Activated CD8-positive, alpha-beta memory T cell treated with anti-CD3 and anti-CD28 coated beads, Interleukin-2, amount 50 U/mL, for 24 hours (primary cell): Measurements from ENCODE around the gene ITPR2.

Experiments
- DNase-seq: peaks from one replicate; pipeline ENCODE4 v3.0.0-alpha.2; 2020; ENCODE audit errors: extremely low read depth

Gene ITPR2

GRCh38 chr12:26396402-26396801 lies 436.6 kb downstream of the ITPR2 start:
- DNase-seq, result no peak

DNA sequence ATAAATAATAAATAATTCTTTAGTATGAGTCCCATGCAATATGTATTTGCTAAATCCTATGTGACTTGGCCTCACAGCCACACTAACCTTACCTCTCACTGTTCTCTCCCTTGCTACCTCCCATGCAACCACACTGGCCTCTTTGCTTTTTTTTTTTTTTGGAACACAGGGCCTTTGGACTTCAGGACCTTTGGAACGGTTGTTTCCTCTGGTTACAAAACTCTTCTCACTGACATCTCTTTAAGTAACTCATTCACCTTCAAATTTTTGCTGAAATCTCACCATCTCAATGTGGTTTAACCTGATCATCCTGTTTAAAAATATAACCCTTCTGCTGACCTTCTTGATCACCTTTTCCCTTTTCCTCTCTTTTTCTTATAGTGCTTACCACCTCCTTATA lies 443.7 kb downstream of the ITPR2 start:
- DNase-seq, result no peak

DNA sequence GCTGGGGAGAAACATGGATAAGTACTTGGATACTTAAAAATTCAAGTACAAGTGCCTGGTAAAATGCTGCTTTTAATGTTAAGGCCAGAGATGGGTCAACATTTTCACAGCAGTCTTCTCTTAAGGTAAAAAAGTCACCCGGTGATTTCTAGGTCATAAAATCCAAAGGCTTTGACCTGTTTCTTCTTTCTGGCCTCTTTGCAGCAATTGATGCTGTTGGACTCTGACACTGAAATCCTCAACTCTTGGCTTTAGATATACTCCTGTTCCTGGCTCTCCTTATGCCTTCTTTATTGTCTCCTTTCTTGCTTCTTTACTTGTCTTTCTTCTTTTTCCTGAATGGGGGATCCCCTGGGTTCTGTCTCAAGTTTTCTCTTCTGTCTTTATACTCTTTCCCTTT lies 448.5 kb downstream of the ITPR2 start:
- DNase-seq, result no peak

DNA sequence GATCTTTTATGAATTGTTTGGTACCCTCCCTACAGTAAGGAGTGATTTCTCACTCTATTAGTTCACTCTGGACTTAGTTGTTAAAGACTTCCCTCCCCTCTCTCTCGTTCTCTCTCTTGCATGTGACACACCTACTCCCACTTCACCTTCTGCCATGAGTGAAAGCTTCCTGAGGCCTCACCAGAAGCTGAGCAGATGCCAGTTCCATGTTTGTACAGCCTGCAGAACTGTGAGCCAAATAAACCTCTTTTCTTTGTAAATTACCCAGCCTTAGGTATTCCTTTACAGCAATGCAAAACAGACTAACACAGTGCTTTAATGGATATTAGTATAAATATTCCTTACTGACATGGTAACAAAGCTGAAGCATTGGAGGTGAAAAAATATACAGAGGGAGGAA lies 450.0 kb downstream of the ITPR2 start:
- DNase-seq, result no peak

DNA sequence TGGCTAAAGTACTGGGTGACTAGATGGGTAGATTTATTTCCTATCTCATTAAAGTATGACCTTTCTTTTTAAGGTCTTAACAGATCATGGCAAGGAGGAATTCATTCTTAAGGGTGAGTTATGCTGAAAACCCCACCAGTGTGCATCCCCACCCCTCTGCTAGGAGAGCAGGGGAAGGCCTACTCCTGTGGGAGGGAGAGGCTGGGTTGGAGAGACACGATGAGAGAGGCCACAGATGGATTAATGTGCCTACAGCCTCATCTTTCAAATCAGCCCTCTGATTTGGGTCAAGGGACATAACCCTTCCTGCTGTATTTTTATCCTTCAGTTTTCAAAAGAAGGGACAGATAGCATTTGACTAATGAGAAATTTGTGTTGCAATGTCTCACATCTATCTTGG lies 452.1 kb downstream of the ITPR2 start:
- DNase-seq, result no peak

GRCh38 chr12:26379777-26380467 lies 453.1 kb downstream of the ITPR2 start:
- no peak for DNase-seq

DNA sequence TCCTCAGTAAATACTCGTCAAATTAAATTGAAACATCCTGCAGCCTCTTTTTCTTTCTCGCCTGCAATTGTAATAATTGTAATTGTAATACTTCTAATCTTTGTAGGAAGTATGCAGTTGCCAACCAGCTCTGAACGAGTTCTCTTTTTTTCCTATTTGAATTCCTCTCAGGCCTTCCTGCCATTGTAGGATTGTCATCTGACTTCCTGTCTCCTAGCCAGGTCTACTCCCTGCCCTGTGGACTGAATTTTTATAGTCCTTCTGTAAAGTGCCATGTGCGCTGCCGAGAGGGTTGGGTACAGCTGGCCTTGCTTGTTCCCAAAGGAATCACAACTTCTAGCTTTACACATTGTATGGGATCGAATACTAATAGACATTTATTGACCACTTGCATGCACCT lies 454.3 kb downstream of the ITPR2 start:
- no peak for DNase-seq

GRCh38 chr12:26374934-26375680 lies 457.9 kb downstream of the ITPR2 start:
- no peak for DNase-seq

DNA sequence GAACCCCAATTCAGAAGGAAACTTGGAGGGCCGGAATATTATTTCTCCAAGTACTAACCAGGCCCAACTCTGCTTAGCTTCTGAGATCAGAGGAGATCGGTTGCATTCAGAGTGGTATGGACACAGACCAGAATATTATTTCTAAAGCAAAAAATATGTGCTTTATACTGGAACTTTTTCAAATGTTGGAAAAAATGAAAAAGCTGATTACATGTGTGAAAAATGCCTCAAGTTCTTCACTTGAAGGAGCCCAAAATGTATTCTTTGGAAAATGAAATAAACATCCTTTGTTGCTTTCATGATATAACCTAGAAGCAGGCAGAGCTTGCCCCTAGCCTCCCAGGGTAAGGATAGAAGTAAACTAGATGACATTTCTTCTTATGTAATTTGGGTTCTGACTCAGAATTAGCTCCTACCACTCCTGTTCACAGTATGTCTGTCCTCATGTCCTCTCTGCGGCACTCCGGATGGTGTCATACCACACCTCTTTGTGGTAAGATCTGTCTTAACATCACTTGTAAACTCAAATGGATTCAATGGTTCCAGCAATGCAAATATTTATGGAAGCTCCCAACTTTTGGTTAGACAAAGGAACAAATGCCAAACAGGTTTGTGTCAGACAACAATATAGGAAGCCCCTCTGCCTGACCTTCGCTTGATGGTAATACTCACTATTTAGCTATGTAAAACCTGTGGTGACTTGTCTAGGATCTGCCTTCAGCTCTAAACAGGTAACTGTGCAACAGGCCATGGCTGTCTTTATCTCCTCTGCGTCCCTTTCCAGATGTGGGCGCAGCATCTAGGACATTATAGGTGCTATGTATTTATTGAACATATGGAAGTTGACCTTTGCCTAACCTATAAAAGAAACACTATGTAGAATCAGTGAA lies 459.1 kb downstream of the ITPR2 start:
- DNase-seq, result no peak

DNA sequence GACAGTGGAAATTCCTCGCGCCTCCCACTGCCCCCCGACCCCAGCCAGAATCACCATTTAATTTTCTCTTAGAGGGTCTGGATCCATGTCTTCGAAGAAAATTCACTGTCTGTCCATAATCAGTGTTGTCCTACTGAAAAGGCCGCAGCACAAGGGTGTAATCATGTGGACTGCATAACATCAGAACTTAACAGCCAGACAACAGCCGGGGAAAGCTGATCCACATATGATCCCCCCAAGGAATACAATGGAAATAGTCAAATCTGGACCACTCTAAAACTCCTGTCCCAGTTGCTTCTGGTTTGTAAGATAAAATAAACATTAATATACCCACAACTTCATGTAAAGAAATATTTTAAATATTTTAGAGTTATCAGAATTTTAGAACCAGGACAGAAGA lies 460.1 kb downstream of the ITPR2 start:
- DNase-seq, result no peak

DNA sequence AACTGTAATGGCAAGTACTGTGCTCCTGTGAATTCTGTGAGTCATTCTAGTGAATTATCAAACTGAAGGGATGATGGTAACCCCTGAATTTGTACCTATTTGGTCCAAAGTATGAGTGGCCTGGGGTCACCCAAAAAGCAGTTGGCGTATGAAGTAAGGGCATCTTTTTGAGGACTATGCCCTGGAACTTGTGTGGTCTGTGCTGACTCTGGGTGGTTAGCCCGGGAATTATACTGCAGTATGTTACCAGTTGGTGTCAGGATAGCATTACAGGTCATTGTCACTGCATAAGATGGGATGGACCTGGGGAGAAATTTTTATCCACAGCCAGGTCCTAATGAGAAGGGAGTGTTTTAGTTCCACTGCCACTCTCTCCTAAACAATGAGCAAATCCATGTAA lies 462.9 kb downstream of the ITPR2 start:
- no peak for DNase-seq

GRCh38 chr12:26369588-26369987 lies 463.4 kb downstream of the ITPR2 start:
- DNase-seq, result no peak

DNA sequence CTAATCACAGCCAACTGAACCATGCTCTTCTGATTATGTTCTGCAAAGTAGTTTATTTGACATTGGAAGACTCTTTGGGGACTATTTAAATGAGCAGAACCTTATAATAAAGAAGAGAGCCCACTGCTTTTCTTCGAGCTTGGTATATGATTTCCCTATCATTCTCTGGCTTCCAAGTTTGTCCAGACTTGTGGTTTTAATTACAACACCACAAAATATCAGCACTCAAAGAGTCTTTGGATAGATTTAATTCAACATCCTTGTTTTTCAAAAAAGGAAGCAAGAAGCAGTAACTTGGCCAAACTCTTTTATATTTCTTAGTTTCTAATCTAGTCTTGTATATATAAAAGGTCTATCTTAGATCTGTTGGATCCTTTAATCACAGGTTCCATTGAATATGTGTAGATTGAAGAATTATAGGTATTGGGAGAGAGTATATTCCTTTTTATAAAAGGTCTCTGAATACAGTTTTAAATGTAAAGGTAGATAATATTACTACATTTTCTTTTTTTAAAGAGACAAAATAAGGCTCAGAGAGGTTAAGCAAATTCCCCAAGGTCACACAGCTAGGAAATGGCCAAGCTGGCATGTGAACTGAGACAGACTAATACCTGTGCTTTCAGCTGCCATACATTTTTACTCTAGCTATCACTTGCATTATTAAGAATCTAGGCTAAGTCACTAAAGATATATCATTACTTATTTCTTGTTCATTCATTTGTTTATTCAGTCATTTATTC lies 464.8 kb downstream of the ITPR2 start:
- DNase-seq, result no peak

DNA sequence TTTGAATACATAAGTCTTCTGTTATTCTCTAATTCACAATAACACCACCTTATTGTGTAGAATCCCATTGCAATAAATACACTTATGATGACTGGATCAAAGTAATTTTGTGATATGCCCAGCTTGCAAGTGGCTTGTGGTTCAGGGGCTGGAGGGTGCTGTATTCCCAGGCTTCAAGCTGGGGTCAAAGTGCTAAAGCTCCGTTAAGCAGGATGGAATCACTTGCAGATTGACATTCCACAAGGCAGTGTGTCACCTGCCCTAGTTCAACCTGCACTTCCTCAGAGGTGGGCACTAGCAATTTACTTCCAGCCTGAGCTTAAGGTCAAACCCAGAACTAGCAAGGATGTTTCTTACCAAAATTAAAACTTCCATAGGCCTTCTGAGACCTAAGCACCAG lies 471.0 kb downstream of the ITPR2 start:
- no peak for DNase-seq

GRCh38 chr12:26360062-26360461 lies 472.9 kb downstream of the ITPR2 start:
- no peak for DNase-seq

- no peak for DNase-seq
These were observed 473.4 kb downstream of the ITPR2 start for GRCh38 chr12:26359576-26359975.

- no peak for DNase-seq
These were observed 474.3 kb downstream of the ITPR2 start for GRCh38 chr12:26358651-26359050.

GRCh38 chr12:26347300-26347699 lies 485.7 kb downstream of the ITPR2 start:
- DNase-seq, result no peak

GRCh38 chr12:26346736-26347135 lies 486.3 kb downstream of the ITPR2 start:
- DNase-seq, result no peak

GRCh38 chr12:26345471-26346003 lies 487.5 kb downstream of the ITPR2 start:
- DNase-seq, result no peak

- no peak for DNase-seq
These were observed 491.5 kb downstream of the ITPR2 start for GRCh38 chr12:26341491-26341890.

- no peak for DNase-seq
These were observed 492.3 kb downstream of the ITPR2 start for GRCh38 chr12:26340649-26341048.
